Measurements from ENCODE around the gene MACF1. TPM values are rescaled to one million over a fixed set of nuclear protein-coding genes. Genes with fewer than 3 reads are reported as not detected.
"Not testable (repeated sequence)": the region's sequence is repeated elsewhere in the genome, so short reads cannot be mapped to it uniquely, and the experiment has no call there.

The MACF1 gene
- total and polyA plus RNA-seq, 4 donors: 69.1 to 966 (median 233) TPM

- Histone ChIP-seq H3K9me3 (ENCODE audit: control insufficient read depth in 4 of 4, insufficient read depth in 3 of 4, low read length in 3 of 4) (no peaks in the 10 kb centered on the region), H3K27me3 (ENCODE audit: control insufficient read depth in 3 of 3, insufficient read depth in 3 of 3, low read length in 2 of 3) (no peaks in the 10 kb centered on the region), H3K4me3 (no peak overlapping the region), H3K9ac (ENCODE audit: insufficient read depth in 1 of 2, low read length in 2 of 2) (no peak overlapping the region), H3K4me1 (ENCODE audit: control insufficient read depth in 5 of 5, insufficient read depth in 5 of 5, low read length in 5 of 5) (peaks cover 0 to 4% (median 0%) of the 10 kb centered on the region in 5 donors), H3K36me3 (ENCODE audit: control insufficient read depth in 4 of 4, insufficient read depth in 4 of 4, low read length in 4 of 4) (peaks cover 46 to 81% (median 54%) of the 10 kb centered on the region in 4 donors), H3K27ac (ENCODE audit: low read depth in 1 of 2, low read length in 1 of 2) (no peak overlapping the region)
- WGBS, 2 donors: 84 to 87% methylated on average over 3 of the region's 3 CpGs
- TF ChIP-seq, protein P1, sequence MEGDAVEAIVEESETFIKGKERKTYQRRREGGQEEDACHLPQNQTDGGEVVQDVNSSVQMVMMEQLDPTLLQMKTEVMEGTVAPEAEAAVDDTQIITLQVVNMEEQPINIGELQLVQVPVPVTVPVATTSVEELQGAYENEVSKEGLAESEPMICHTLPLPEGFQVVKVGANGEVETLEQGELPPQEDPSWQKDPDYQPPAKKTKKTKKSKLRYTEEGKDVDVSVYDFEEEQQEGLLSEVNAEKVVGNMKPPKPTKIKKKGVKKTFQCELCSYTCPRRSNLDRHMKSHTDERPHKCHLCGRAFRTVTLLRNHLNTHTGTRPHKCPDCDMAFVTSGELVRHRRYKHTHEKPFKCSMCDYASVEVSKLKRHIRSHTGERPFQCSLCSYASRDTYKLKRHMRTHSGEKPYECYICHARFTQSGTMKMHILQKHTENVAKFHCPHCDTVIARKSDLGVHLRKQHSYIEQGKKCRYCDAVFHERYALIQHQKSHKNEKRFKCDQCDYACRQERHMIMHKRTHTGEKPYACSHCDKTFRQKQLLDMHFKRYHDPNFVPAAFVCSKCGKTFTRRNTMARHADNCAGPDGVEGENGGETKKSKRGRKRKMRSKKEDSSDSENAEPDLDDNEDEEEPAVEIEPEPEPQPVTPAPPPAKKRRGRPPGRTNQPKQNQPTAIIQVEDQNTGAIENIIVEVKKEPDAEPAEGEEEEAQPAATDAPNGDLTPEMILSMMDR (IDR thresholded peaks at IDR 0.05; ENCODE audit: control extremely low read depth, extremely low read depth): no peak
- DNase-seq (no peak), ATAC-seq (ENCODE audit: insufficient read depth, low FRiP score) (no peak)
These were observed 262.1 kb downstream of the MACF1 start for GRCh38 chr1:39466413-39467107.

- peak in 2 of 3 donors; percentile 44 to 68 for DNase-seq
- peaks cover 43 to 81% (median 52%) of the 10 kb centered on the region in 4 donors for H3K36me3 ChIP-seq (ENCODE audit: control insufficient read depth in 4 of 4, insufficient read depth in 4 of 4, low read length in 4 of 4)
- not testable (repeated sequence) for H3K27me3 ChIP-seq (ENCODE audit: control insufficient read depth in 3 of 3, insufficient read depth in 3 of 3, low read length in 2 of 3); ATAC-seq (ENCODE audit: insufficient read depth, low FRiP score); H3K9ac ChIP-seq (ENCODE audit: insufficient read depth in 1 of 2, low read length in 2 of 2); H3K9me3 ChIP-seq (ENCODE audit: control insufficient read depth in 4 of 4, insufficient read depth in 3 of 4, low read length in 3 of 4); H3K27ac ChIP-seq (ENCODE audit: low read depth in 1 of 2, low read length in 1 of 2); H3K4me3 ChIP-seq; H3K4me1 ChIP-seq (ENCODE audit: control insufficient read depth in 5 of 5, insufficient read depth in 5 of 5, low read length in 5 of 5)
- 69 to 93% methylated on average over 16 of the region's 16 CpGs for WGBS, 2 donors
These were observed 262.7 kb downstream of the MACF1 start for GRCh38 chr1:39467108-39467720.

DNA sequence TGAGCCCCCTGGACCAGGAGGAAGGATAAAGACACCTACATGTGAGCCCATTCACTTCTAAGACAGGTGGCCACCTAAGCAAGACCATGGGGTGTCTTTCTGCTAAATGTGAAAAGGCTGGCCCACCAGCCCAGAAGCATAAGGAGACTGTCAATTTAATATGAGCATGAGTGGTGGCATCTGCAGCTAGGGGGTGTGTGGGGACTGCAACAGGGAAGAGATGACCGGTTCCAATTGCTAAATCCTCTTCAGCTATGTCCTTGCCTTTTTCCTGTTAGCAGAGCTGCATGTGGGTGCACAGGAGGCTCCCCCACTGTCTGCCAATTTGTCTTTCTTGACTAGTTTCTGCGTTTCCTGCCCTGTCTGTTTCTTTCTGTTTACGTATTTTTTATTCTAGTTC is 264.7 kb downstream of the MACF1 start:
- Histone ChIP-seq H3K27me3 (ENCODE audit: control insufficient read depth in 3 of 3, insufficient read depth in 3 of 3, low read length in 2 of 3) (no peaks in the 10 kb centered on the region), H3K9me3 (ENCODE audit: control insufficient read depth in 4 of 4, insufficient read depth in 3 of 4, low read length in 3 of 4) (no peaks in the 10 kb centered on the region), H3K4me3 (no peak overlapping the region), H3K4me1 (ENCODE audit: control insufficient read depth in 5 of 5, insufficient read depth in 5 of 5, low read length in 5 of 5) (peaks cover 0 to 4% (median 0%) of the 10 kb centered on the region in 5 donors), H3K36me3 (ENCODE audit: control insufficient read depth in 4 of 4, insufficient read depth in 4 of 4, low read length in 4 of 4) (peaks cover 41 to 80% (median 49%) of the 10 kb centered on the region in 4 donors), H3K27ac (ENCODE audit: low read depth in 1 of 2, low read length in 1 of 2) (no peak overlapping the region), H3K9ac (ENCODE audit: insufficient read depth in 1 of 2, low read length in 2 of 2) (no peak overlapping the region)
- 70 to 77% methylated on average over 3 of the region's 3 CpGs for WGBS, 2 donors
- DNase-seq (no peak), ATAC-seq (ENCODE audit: insufficient read depth, low FRiP score) (no peak)
- TF ChIP-seq, protein P1 (IDR thresholded peaks at IDR 0.05; ENCODE audit: control extremely low read depth, extremely low read depth): no peak

DNA sequence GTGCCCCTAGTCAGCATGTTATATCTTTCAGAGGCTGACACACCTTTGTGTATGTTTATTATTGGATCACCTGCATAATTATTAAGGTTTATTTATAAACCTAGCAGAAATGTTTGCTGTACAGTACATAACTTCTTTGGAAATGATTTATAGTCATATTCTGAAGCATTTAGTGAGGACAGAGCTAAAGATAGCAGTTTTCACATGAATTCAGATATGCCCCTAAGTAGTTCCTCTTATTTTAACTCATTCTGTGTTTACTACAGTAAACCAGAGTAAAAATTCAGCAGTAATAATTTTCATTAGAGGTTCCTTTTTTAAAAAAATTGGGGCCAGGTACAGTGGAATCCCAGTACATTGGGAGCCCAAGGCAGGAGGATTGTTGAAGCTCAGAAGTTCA is 265.5 kb downstream of the MACF1 start:
- TF ChIP-seq, protein P1 (IDR thresholded peaks at IDR 0.05; ENCODE audit: control extremely low read depth, extremely low read depth): no peak
- peaks cover 37 to 80% (median 47%) of the 10 kb centered on the region in 4 donors for H3K36me3 ChIP-seq (ENCODE audit: control insufficient read depth in 4 of 4, insufficient read depth in 4 of 4, low read length in 4 of 4)
- DNase-seq: no peak

More for the DNA sequence above, 265.5 kb downstream of the MACF1 start:
- Histone ChIP-seq H3K27ac (ENCODE audit: low read depth in 1 of 2, low read length in 1 of 2) (no peak overlapping the region), H3K27me3 (ENCODE audit: control insufficient read depth in 3 of 3, insufficient read depth in 3 of 3, low read length in 2 of 3) (no peaks in the 10 kb centered on the region), H3K4me1 (ENCODE audit: control insufficient read depth in 5 of 5, insufficient read depth in 5 of 5, low read length in 5 of 5) (peaks cover 0 to 4% (median 0%) of the 10 kb centered on the region in 5 donors), H3K4me3 (no peak overlapping the region), H3K9me3 (ENCODE audit: control insufficient read depth in 4 of 4, insufficient read depth in 3 of 4, low read length in 3 of 4) (no peaks in the 10 kb centered on the region), H3K9ac (ENCODE audit: insufficient read depth in 1 of 2, low read length in 2 of 2) (no peak overlapping the region)
- no peak for ATAC-seq (ENCODE audit: insufficient read depth, low FRiP score)
